ENCODE results near the gene APBB1. TPM values are rescaled to one million over a fixed set of nuclear protein-coding genes. Genes with fewer than 3 reads are reported as not detected.

The APBB1 gene
- total RNA-seq, 4 donors from 2014 or later: 15.8 to 26.2 (median 17.2) TPM

GRCh38 chr11:6385046-6385777, 33.7 kb downstream of the APBB1 start:
- Histone ChIP-seq H3K36me3 (no peaks in the 10 kb centered on the region), H3K4me3 (no peak overlapping the region), H3K27ac (no peak overlapping the region), H3K27me3 (no peaks in the 10 kb centered on the region), H3K4me1 (peaks cover 5% of the 10 kb centered on the region), H3K9me3 (no peaks in the 10 kb centered on the region)
- no peak for DNase-seq (ENCODE audit: low spot score in 2 of 2)
- TF ChIP-seq CTCF (IDR thresholded peaks at IDR 0.05) (no peak), POLR2AphosphoS5 (IDR thresholded peaks at IDR 0.05) (no peak), EP300 (IDR thresholded peaks at IDR 0.05) (no peak), POLR2A (IDR thresholded peaks at IDR 0.05) (no peak)
- 94% methylated on average over 7 of the region's 7 CpGs for WGBS

- TF ChIP-seq POLR2AphosphoS5 (IDR thresholded peaks at IDR 0.05) (no peak), POLR2A (IDR thresholded peaks at IDR 0.05) (no peak), CTCF (IDR thresholded peaks at IDR 0.05) (no peak), EP300 (IDR thresholded peaks at IDR 0.05) (no peak)
- Histone ChIP-seq H3K4me1 (no peaks in the 10 kb centered on the region), H3K27me3 (no peaks in the 10 kb centered on the region), H3K4me3 (no peak overlapping the region), H3K36me3 (no peaks in the 10 kb centered on the region), H3K27ac (no peak overlapping the region), H3K9me3 (no peaks in the 10 kb centered on the region)
- WGBS: 73% methylated on average over 5 of the region's 5 CpGs
- no peak for DNase-seq (ENCODE audit: low spot score in 2 of 2)
These were observed 40.3 kb downstream of the APBB1 start for GRCh38 chr11:6378640-6378989.

- TF ChIP-seq POLR2AphosphoS5 (IDR thresholded peaks at IDR 0.05) (no peak), EP300 (IDR thresholded peaks at IDR 0.05) (no peak), CTCF (IDR thresholded peaks at IDR 0.05) (no peak), POLR2A (IDR thresholded peaks at IDR 0.05) (no peak)
- 46% methylated on average over 4 of the region's 4 CpGs for WGBS
- H3K27ac ChIP-seq: no peak overlapping the region
These were observed 40.8 kb downstream of the APBB1 start for GRCh38 chr11:6377902-6378639.

GRCh38 chr11:6371825-6372224, 47.1 kb downstream of the APBB1 start:
- Histone ChIP-seq H3K27ac (no peak overlapping the region), H3K27me3 (no peaks in the 10 kb centered on the region), H3K9me3 (no peaks in the 10 kb centered on the region), H3K4me3 (no peak overlapping the region), H3K4me1 (no peaks in the 10 kb centered on the region), H3K36me3 (no peaks in the 10 kb centered on the region)
- no peak for DNase-seq (ENCODE audit: low spot score in 2 of 2)
- TF ChIP-seq EP300 (IDR thresholded peaks at IDR 0.05) (no peak), POLR2A (IDR thresholded peaks at IDR 0.05) (no peak), CTCF (IDR thresholded peaks at IDR 0.05) (no peak), POLR2AphosphoS5 (IDR thresholded peaks at IDR 0.05) (no peak)
- WGBS: 80% methylated on average over 6 of the region's 6 CpGs

More at GRCh38 chr11:6377902-6378639, 40.8 kb downstream of the APBB1 start:
- no peaks in the 10 kb centered on the region for H3K36me3 ChIP-seq
- no peak overlapping the region for H3K4me3 ChIP-seq
- no peaks in the 10 kb centered on the region for H3K4me1 ChIP-seq
- H3K9me3 ChIP-seq: no peaks in the 10 kb centered on the region
- H3K27me3 ChIP-seq: no peaks in the 10 kb centered on the region
- DNase-seq (ENCODE audit: low spot score in 2 of 2): no peak

- H3K36me3 ChIP-seq: no peaks in the 10 kb centered on the region
- no peaks in the 10 kb centered on the region for H3K9me3 ChIP-seq
- no peaks in the 10 kb centered on the region for H3K27me3 ChIP-seq
- WGBS: 79% methylated on average over 2 of the region's 2 CpGs
- no peak for DNase-seq (ENCODE audit: low spot score in 2 of 2)
- no peak overlapping the region for H3K4me3 ChIP-seq
- TF ChIP-seq CTCF (IDR thresholded peaks at IDR 0.05): no peak
- no peaks in the 10 kb centered on the region for H3K4me1 ChIP-seq
- H3K27ac ChIP-seq: no peak overlapping the region
These were observed 53.2 kb downstream of the APBB1 start for GRCh38 chr11:6365659-6366058.

All from suprapubic skin (tissue), 4 donors.